NCI-H1092 (cell line): ENCODE results near the gene SLC25A51.

Source experiments
- DNase-seq: peaks from one replicate; lab custom pipeline; 2025; lab: John Stamatoyannopoulos, UW

The SLC25A51 gene

GRCh38 chr9:37903647-37904444, at the start of gene SLC25A51:
Gene SLC25A51, minus strand, starts transcription at chr9:37904127. Its CDS starts 15,577 bp downstream, at chr9:37888550.
- peak; percentile 92 for DNase-seq

- no peak for DNase-seq
Observed at GRCh38 chr9:37953206-37953774, 49.4 kb upstream of the SLC25A51 start.

DNA sequence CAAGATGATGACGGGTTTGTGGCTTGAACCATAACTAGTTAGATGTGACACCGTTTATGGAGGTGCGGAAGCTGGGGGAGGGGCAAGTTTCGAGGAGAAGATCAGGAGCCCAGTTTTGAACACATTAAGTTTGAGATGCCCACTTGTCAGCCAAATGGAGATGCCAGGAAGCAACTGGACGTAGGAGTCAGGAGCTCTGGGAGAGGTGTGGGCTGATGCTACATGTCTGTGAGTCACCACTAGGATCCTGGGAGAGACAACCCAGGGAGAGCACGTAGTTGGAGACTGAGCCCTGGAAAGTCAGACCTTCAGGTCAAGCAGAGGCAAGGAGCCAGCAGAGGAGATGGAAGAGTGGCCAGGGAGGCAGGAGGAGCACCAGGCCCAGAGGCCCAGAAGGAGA, 48.8 kb upstream of the SLC25A51 start:
- DNase-seq: no peak

DNA sequence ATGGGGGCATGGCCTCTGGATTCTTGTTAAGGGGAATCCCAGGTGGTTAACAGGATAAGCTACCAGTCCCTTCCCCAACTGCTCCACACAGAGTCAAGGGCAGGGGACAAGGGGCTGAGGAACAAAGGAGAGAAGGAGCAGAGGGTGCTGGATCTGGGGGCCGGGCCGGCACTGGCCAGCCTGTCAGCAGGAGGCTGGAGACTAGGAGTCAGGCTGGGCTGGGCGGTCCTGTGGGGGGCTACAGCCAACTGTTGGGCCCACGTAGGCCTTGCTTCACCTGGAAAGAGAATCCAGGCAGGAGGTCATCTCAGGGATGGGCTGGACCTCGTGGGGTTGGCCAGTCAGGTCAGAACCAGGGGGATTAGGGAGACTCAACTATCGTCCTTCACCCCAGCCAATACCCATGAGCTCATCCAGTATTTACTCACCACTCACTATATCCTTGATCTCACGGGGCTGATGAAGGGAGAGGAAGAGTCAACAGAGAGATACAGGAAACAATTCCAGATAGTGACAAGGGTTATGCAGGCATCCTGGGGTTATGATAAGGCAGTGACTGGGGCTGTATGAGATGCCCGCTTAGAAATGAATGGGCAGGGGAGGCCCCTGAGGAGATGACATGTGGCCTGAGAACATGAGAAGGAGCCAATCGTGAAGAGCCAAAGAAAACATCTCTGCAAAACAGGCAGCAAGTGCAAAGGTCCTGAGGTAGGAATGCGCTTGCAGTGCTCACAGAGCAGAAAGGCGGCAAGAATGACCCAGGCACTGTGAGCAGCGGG, 47.9 kb upstream of the SLC25A51 start:
- no peak for DNase-seq

DNA sequence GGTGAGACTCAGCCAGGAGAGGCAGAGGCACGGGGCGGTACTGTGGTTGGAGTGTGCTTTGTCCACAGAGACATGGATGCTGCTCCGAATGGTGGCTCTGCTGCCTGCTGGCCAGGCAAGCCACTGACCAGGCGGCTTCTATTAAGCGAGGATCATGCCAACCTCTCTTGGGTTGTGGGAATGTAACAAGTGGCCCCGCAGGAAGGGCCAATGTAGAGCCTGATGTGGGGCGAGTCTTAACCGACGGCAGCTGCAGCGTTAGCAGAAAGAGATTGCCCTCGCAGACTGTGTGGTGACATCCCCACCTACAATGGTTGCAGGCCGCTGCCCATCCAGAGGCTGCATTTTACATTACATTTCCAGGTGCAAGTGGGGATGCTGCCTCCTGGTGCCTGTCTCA, 46.6 kb upstream of the SLC25A51 start:
- DNase-seq: no peak

DNA sequence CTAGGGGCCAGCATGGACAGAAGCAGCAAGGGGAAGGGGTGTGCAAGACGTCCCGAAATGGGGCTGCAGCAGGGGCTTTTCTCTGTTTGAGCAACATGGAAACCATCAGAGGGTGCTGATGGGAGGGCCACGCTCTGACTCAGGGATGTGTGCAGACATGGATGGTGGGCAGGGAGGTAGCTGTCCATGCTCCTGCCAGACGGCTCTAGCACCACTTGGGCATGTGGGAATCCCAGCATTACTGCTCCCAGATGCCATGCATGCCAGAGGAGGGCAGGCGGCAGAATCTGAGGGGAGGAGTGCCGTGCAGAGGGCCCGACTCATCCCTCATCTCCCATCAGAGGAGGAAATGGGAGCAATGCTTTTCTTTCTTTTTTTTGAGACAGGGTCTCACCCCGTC, 45.6 kb upstream of the SLC25A51 start:
- DNase-seq: no peak

DNA sequence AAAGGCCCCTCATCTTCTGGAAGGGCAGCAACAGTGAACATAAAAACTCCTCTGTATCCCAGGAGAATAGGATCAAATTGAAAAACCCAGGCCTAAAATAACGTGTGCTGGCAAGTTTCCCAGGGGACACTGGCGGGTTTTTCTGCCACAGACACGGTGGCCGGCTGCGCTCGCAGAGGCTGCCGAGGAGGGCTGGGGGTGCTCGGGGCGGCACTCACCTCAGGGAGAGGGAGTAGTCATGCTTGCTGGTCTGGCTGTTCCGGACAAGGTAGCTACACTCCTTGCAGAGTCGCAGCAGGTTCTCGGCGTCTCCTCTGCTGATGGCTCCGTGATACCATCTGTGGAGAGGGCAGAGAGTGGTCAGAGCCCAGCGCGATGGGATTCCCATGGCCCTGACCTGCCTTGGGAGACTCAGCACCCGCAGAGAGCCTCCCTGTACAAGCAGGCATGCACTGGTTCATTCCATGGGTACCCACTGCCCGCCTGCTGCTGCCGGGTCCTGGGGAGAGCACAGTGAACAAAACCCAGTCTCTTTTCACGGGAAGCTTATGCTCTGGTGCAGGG, 44.6 kb upstream of the SLC25A51 start:
- no peak for DNase-seq

- no peak for DNase-seq
Observed at GRCh38 chr9:37947977-37948376, 44.0 kb upstream of the SLC25A51 start.

GRCh38 chr9:37947471-37947870, 43.5 kb upstream of the SLC25A51 start:
- no peak for DNase-seq

- DNase-seq: no peak
Observed at GRCh38 chr9:37946971-37947370, 43.0 kb upstream of the SLC25A51 start.

GRCh38 chr9:37946041-37946440, 42.1 kb upstream of the SLC25A51 start:
- DNase-seq: no peak

DNA sequence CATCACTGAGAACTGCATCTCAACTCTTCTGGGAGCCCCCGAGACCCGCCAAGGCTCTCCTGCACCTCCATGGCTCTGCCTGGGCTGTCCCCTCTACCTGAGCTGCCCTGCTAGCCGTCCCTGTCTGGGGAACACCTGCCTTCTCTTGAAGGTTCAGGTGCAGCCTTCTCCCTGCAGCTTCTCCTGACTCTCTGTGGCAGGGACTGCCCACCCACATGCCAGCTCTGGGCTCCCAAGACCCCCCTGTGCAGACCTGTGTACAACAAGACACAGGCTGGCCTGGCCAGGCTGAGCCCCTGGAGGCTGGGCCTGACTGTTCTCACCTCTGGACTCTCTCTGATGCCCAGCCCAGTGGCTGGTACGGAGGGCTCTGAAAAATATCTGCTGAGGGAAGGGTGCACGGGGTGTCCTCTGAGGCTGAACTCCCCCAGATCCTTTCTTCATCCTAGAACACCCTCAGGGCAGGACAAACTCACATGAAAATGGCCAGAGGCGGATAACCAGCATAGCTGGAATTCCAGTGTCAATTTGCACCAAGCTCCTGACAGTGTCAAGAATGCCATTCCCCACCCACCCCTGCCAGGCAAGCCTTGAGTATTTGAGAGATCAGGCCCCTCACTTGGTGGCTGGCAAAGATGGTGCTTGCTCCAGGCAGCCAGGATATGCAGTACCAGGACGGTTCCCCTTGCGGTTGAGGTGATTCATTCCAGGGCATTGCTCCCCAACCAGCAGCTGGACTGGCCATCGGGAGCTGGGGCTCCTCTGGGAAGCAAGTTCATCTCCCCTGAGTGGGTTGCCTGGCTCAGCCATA, 40.9 kb upstream of the SLC25A51 start:
- no peak for DNase-seq

- DNase-seq: no peak
Observed at GRCh38 chr9:37944266-37944650, 40.3 kb upstream of the SLC25A51 start.

DNA sequence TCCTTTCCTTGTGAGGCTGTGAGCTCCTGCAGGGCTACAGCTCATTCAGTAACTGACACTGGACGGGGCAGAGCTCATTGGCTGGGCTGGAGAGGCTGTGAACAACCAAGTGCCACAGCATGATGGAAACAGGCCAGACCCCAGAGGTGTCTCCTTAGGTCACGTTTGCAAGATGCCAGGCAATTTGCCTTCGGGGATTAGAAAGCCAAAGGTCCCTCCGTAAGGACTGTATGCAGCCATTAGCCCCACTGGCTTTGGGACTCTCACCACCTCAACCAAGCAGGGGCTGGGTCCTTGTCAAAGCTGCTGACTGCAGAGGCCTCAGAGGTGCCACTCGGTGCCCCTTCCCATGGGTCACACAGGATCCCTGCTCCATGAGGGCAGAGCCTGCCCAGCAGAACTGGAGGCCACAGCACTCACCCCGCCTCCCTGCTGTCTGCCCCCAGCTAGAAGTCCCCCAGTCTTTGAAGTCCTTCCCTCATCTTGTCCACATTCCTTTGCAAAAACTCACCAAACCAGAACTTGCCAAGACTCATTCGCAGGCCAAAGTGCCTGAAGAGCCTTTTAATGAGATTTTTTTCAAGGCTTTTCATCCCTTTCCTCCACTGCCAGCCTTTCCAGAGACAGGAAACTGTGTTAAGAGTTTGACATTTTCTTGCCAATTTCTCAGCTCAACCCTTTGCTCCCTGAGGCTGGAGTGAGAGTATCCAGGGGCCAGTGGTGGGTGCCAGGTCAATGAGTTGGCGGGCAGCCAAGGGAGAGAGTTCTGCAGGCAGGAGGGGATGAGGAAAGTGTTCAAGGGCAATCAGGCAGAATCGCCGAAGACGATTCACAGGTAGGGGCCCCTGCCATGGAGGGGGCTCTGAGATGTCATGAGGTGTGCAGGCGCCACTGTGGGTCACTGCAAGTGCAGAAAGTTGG, 39.7 kb upstream of the SLC25A51 start:
- DNase-seq: no peak

- DNase-seq: no peak
Observed at GRCh38 chr9:37942621-37943344, 38.9 kb upstream of the SLC25A51 start.

GRCh38 chr9:37941253-37941652, 37.3 kb upstream of the SLC25A51 start:
- no peak for DNase-seq

- no peak for DNase-seq
Observed at GRCh38 chr9:37939575-37940095, 35.7 kb upstream of the SLC25A51 start.

DNA sequence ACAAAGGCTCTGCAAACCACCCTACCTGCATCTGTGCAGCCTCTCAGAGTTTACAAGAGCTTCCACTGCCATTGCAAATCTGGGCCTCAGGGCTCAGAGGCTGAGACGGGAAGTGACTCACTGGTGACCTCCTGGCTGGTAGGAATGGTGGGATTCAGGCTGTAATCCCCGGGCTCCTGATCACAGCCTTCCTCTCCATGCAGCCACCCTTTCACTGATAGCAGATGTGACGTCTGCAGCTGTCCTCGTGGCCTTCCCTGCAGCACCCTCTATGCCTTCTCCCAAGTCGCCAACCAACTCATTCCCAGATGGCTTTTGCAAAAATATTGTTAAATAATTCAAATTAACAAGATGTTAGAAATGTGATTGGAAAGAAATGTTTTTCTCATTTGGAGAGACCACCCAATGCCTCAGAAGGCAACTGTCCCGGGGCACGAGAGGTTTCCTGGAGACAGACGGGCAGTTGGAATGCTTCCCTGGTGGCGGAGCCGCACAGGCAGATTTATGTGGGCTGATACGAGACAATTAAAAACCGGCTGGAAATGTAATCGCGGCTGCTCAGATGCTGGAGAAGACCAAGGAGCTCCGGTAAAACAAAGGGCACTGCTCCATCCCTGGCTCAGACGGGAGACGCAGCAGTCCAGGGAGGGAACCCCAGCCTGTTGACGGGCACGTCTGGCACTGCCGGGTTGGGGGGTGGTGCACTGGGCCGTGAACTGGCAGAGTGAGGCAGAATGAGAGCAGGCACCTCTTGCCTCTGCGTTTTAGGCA, 34.4 kb upstream of the SLC25A51 start:
- DNase-seq: no peak

DNA sequence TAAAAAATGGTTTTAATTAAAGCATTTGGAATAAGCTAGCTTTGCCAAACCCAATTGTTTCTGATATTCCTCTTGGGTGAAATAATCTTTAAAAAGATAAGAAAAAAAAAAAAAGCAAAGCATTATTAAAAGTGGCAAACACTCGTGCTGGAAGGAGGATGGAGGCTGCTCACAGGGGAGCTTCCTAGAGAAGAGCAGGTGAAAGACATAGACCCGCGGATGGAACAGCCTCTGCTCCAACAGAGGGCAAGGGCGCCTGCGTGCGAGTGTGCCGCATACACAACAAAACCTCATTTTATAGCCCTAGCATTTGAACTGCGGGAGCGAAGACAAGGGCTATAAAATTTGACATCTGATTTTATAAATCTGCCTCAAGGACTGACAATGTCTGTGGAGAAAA, 33.4 kb upstream of the SLC25A51 start:
- DNase-seq: no peak
